Activated T-cell treated with anti-CD3 and anti-CD28 coated beads, Interleukin-2, amount 50 U/mL, for 1 hour (primary cell): ENCODE measurements around the gene SFMBT2.

Source experiments
- DNase-seq: peaks from one replicate; pipeline ENCODE4 v3.0.0-alpha.2; 2020

SFMBT2 gene

DNA sequence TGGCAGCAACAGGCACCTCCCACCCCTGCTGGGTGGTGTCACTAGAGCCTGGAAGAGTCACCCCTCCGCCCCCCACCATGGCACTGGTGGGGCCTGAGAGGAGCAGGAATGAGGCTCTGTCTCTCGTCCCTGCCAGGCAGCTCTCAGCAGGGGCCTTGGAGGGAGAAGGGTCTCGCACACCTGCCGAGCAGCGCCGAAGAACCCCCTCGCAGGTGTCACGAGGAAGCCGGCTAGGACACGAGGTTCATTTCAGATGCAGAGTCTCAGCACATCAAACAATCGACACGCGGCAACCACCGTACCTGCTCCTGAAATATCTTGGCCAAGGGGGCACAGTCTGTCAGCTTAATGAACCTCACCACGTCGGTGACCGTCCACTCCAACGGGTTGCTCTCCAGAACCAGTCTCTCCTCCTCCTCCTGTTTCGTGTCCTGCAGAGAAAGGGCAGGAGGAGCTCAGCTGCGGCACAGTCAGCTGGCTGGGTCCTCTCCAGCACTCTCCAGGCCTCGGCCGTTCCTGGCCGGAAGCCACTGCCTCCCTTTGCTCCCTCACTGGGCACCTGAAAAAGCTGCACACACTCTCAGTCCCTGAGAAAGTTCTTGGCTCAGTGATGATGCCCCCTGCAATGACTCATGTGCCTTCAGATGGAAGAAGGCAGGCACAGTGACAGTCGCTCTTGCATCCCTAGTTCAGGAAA, 240.1 kb downstream of the SFMBT2 start:
- no peak for DNase-seq

DNA sequence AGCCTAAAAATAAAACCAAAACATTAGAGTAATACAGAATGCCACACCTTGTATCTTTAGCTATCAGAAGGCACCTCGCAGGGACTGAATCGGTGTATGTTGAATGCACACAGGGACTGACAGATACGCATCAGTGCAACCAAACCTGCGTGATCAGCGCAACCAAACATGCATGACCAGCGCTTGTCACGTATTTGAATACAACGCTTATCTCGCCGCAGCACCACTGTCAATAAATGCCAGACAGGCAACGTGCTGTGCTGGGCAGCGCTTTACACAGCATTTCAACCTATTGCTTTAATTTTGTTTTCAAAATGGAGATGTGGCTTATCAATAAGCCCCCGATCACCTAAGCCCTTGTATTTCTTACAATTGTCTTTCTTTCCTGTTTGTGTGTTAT, 242.4 kb downstream of the SFMBT2 start:
- DNase-seq: no peak

DNA sequence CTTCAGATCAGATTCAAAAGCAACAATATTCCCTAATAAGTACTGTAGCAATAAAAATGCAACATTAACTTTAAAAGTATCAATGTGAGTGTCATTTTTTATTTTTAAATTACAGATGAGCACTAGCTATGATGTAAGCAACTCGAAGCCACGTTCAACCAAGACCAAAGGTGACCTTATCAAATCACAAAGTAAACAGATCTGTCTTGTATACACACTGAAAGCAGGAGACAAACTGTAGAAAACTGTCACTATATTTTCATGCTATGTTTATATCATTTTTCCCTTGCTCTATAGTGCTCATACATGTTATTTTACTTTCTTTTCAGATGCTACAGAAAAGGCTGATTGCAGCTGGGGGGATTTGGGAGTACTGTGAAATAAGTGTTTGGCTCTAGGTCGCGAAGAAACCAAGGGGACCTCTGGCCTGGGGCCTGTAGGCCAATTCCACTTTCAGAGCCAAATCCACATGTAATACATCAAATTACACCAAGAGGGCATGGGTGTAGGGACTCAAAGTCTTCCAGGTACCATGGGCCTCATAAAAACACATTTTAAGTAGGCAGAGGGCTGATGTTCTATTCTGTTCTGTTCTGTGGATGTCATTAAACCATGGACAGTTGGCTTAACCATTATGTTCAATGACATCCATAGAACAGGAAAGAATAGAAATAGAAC, 245.2 kb downstream of the SFMBT2 start:
- no peak for DNase-seq

DNA sequence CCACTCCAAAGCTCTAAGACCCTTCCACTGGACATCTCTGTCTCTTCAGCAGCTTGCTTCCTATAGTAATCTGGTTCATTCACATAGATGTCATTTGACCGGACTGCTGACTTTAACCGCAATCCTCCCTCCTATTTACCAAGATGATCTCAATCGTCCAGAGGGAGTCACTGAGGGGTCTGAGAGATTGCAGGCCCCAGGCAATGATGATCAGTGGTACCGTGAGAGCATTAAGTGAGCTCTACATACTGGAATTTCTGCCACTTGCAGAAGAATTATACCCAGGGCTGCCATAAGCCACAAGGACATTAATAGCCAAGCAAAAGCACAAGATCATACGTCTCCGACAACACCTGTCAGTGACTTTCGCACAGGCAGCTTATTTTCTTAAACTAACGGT, 245.9 kb downstream of the SFMBT2 start:
- DNase-seq: no peak

DNA sequence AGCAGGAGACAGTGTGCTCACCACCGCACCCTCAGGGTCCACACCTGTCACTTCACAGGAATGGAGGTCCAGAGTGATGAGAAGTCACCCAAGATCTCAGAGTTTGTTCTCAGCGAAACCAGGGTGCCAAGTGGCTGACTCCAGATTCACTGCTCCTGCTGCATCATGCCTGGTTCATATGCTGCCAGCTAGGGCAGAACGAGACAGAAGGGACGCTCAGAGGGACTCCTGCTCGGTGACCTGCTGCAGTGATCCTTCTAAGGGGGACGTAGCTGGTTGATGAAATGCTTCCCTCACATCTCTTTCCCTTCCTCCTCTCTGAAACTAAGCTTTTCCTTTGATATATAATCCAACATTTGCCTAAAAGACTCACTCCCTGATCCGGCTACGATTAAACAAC, 248.5 kb downstream of the SFMBT2 start:
- DNase-seq: no peak

DNA sequence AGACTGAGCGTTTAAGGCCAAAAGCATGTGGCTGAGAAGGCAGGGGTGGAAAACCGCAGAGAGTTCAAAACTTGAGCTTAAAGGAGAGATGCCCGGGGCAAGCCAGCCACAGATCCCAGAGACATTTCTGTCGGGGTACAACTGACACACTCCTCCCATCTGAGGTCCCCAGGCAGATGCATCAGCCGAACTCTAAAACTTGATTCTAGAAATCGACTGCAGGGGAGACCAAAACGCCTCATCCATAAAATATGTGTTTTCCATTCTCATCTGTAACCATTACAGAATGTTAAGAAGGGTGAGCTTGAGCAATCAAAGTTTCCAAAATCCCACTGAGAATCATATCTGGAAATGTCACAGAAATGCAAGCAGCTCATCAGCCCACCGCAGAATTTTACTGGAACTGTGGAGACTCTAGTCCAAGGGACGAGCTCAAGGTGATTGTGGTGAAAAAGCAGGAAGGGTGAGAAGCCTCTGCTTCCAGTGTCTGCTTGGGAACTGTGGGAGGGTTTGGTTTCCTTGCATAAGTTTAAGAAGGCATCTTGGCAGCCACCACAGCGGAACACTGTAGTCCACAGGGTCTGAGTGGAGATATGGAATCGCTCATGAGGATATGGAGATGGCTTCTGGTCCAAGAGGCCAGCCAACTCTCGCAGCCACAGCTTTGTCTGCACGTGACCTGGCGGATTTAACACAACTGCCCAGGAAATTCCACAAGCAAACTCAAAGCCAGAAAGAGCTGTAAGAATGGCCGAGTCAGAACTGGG, 249.2 kb downstream of the SFMBT2 start:
- no peak for DNase-seq

DNA sequence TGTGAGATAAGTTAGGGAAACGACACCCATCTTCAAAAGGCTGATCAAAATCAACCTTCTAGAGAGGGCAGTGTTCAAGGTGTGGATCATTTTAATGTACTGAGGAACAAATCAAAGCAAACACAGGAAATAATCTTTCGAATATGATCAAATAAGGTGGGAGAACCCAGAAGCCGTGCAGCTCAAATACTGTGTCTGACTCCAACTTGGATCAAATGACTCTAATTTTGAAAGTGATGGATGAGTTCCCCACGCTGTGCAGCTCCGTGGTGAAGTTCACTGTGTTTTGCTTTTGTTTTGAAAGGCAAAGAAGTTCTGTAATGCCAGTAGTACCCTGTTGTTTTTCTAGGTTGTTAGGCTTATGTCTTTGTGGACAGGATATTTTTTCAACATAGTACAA, 250.9 kb downstream of the SFMBT2 start:
- no peak for DNase-seq

DNA sequence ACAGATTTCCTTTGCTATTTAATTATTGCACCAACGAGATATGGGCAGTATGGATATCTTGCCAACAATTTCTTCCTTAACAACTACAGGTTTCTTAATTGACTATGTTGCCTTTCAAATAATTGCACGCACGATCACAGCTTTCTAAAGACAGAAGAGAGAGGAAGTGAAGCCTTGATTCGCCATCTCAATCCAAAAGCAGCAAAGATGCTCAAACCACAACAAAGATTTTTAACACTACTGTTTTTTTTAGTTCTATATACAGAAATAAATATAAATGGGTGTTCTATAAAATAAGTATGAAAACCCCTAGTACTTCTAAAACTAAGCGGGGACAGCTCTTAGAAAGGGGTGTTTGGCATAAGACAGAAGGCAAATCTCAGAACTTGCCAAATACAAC, 251.3 kb downstream of the SFMBT2 start:
- DNase-seq: no peak

DNA sequence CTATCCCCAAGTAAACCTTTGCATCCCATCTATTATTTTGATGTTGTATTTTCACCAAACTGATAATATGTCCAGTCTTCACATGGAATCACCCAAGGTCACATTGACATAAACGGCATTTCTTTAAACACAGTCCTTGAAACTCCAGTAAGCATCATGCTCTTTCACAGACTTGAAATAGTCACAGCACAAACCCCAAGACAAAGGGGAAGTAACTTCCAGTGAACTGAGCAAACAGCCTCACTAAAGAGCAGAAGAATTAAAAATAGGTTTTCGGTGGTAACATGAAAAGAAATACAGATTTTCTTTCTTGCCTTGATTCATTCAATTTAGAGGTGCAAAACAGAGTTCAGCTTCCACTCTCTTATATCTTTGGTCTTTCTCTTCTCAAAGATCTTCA, 253.7 kb downstream of the SFMBT2 start:
- DNase-seq: no peak

DNA sequence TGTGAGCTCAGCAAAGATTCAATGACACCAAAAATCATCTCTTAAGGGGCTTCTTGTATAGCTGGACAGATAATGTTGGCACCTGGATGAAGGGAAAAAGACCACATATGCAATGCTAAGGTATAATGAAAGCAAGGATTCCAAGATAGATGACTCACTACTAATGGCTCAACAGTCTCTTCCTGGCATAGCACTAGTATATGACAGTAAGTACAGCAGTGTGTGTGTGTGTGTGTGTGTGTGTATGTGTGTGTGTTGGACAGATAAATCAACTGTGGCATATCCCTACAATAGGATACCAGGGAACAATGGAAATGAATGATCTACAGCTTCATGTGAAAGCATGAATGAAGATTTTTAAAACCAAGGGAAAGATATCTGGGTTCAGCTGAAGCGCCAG, 257.1 kb downstream of the SFMBT2 start:
- DNase-seq: no peak

DNA sequence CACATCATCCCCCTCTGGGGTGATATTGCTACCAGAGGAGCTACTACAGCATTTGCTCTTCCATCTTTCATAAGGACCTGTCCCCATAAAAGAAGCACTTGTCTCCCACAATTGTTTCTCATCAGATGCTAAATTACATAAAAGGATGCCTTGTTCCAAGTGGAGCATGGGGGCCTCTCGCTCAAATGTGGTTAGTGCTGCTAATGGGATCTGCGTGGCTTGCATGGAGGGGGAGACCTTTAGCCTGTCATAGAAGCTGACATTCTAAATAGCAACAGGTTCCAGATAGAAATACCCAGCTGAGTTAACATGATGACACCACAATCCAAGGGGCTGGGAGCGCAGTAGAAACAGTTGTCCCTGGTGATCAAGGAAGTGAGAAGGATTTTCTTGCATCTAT, 257.9 kb downstream of the SFMBT2 start:
- DNase-seq: no peak

DNA sequence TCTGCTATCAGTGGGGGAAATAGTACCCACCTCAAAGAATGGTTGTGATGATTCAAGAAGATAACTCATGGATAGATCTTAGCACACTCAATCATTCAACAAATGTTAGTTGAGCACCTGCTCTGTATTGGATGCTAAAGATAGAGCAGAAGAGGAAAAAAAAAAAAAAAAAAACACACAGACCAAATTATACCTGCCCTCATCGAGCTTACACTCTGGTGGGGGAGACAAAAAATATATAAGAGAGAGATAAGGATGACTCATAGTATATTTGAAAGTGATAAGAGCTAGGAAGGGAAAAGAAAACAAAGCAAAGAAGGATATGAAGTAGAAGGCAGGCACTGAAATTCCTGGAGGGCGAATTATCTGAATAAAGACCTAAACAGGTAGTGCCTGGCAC, 258.5 kb downstream of the SFMBT2 start:
- DNase-seq: no peak

DNA sequence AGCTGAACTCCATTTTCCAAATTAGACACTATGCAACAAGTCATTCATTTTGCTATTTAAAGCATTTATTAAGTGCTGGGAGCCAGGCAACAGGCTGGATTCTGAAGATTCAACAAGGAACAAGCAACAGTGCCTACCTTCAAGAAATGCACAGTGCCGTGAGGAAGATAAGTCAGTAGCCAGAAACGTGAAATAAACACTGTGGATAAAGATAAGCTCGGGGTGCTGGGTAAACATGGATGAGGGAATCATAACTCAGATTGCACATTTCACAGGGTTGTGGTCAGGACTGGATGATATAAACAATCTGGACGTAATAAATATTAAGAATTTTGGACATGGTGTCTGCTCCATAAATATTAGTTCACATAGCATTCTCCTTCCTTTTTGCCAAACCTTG, 259.3 kb downstream of the SFMBT2 start:
- no peak for DNase-seq

DNA sequence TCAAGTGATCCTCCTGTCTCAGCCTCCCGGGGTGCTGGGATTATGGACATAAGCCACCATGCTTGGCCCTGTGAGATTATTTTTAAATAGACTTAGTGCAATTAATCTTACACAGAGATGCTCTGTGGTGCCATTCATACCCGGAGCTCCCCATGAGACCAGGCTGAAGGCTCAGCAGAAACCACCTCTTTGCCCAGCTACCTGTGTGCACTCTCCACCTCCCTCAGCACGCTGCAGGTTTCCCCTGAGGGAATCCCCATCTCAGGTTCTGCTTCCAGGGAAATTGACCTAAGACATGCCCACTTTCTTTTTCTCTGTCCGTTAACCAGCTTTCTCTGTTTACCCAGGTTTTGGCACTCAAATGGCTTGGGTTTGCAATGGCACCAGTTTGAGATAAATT, 260.5 kb downstream of the SFMBT2 start:
- DNase-seq: no peak

DNA sequence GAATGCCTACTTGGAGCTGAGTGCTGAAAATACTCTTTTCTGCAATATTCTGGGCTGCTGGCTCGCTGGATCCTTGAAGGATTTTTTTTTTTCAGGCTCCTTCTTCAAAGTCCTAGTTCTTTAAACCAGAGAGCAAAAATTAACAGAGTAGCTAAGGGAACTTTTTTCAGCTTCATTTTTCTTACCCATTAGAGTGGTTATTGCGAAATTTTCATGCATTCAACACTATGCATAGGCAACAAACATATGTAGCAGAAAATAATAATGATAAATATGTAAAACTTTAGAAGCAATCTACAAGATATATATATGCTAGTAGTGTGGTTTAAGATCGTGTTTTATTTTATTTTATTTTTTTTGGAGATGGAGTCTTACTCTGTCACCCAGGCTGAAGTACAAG, 264.6 kb downstream of the SFMBT2 start:
- DNase-seq: no peak

DNA sequence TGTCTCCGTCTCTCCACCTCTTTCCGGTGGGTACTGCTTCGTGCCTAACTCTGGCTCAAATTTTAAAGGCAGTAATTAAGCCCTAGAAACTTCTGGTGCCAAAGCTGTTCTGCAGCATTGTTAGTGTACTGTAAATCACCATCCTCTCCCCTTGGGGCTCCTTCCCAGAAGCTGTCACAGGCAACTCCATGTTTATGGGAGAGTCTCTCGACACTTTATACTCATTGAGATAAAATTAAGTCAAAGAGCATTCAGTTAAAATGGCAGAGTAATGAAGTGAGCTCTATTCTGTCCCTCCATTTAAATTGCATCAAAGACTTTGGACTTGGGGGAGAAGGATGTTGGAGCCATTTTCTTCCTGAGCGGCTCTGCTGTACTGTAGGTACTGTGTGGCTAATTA, 274.8 kb downstream of the SFMBT2 start:
- DNase-seq: no peak

DNA sequence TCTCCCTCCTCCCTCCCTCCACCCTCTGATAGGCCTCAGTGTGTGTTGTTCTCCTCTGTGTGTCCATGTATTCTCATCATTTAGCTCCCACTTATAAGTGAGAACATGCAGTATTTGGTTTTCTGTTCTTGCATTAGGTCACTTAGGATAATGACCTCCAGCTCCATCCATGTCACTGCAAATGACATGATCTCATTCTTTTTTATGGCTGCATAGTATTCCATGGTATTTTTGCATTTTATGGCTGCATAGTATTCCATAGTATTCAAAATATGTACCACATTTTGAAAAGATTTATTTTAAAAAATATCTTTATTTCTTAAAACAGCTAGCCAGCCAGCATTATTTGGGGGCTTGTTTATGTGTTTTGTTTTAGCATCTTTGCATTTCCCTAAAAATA, 275.6 kb downstream of the SFMBT2 start:
- DNase-seq: no peak

DNA sequence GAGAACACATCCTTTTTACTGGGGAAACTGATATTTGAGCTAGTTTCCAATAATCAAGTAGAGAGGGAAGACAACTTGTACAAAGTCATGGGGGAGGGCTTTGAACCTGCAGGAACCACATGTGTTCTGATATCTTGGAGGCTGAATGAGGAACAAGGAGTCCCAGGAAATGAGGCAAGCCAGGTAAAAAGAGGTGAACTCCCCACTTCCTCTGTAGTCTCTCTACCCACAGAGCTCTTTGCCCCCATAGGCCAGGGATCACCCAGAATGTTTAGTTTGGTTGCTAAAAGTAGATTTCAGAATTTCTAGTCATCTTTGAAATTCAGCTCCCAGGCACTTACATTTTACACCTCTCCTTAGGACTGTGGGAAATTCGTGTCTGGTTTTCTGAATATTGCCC, 276.4 kb downstream of the SFMBT2 start:
- no peak for DNase-seq

DNA sequence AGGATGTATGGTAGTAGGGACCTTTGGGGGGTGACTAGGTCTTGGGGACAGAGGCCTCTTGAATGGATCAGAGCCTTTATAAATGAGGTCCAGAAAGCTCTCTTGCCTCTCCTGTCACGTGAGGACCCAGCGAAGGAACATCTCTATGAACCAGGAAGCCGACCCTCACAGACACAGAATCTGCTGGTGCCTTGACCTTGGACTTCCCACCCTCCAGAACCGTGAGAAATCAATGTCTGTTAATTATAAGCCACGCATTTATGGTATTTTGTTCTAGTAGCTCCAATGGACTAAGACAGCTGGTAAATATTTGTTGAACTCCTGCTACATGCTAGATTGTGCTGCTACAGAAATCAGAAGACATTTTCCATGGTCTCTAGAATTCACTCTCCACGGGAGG, 276.9 kb downstream of the SFMBT2 start:
- no peak for DNase-seq

DNA sequence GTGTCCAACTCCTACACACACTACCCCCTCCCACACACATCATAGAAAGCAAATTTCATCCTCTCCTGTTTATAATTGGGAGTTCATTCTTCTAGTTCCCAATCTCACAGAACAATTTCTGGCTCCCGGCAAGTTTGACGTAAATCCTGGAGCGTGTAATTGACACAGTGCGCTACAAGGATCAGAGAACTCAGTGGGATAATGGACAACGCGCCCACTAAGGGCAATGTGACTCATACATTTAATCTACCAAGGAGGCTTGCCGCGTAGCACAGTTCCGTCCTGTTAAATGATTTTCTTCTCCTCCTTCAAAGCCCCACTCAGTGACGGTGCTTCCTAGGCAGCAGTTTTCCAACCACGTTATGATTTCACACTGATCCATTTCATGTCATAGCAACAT, 277.6 kb downstream of the SFMBT2 start:
- no peak for DNase-seq

DNA sequence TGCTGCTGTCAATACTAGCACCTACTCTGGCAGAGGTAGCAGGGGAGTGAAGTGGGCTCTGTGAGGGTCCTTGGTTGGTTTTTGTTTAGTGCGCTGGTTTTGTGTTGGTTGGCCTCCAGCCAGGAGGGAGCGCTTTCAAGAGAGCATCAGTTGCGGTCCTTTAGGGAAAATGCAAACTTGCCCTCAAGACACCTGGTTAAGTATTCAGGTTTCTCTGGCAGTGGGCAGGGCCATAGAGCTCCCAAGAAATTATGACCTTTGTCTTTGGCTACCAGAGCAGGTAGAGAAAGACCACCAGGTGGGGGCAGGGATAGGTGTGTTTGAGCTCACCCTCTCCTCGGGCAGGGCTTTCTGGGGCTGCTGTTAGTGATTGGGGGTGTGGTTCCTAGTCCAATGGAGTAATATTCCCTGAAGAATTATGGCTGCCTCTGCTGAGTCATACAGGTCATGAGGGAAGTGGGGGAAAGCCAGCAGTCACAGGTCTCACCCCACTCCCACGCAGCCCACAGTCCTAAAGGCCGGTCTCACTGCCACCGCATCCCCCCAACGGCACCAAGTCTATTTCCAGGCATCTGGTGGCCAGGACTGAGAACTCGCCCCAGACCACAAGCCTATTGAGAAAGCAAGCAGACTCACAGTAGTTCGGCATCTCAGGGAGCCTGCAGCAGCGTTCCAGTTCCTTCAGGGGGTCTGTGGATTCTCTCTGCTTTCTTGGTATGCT, 280.5 kb downstream of the SFMBT2 start:
- DNase-seq: no peak

DNA sequence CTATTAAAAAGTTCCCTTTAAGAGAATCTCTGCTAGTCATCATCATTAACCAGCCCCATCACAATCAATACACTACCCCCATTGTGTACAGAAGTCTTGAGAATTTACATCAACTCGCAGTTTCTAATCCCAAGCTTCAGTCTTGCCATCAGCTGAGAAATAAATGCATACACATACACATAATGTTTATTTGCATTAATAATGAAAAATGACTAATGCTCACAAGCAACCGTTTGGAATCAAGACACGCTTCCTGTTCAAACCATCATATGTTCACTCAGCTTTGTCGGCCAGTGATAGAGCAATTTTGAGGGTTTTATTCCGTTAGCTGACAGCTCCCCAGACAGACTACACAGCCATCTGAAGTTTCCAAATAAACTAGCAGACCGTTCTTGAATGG, 287.1 kb downstream of the SFMBT2 start:
- DNase-seq: no peak

DNA sequence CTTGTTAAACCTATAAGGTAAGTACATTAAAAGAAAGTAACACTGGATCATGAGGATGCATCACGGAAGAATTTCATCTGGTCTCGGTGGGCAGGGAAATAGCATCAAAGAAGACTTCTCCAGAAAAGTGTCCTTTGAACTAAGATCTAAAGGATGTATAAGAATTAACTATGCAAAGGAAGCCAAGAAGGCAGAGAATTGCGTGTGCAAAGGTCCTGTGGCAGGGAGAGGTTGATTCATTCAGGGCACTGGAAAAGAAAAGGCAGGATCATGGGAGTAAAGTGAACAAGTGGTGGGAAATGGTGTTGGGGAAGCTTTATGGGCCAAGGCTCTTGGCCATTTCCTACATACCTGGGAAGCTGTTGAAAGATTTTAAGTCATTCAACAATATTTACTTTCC, 288.3 kb downstream of the SFMBT2 start:
- DNase-seq: no peak
